Anterior cingulate cortex (tissue), 58 donors: ENCODE data around the gene PIK3CB.
"Not testable (repeated sequence)": the region's sequence is repeated elsewhere in the genome, so short reads cannot be mapped to it uniquely, and the experiment has no call there.

ENCODE experiments used
- DNase-seq, 58 donors: peaks; one replicate each; lab custom pipeline; 2025; lab: John Stamatoyannopoulos, UW

PIK3CB gene

DNA sequence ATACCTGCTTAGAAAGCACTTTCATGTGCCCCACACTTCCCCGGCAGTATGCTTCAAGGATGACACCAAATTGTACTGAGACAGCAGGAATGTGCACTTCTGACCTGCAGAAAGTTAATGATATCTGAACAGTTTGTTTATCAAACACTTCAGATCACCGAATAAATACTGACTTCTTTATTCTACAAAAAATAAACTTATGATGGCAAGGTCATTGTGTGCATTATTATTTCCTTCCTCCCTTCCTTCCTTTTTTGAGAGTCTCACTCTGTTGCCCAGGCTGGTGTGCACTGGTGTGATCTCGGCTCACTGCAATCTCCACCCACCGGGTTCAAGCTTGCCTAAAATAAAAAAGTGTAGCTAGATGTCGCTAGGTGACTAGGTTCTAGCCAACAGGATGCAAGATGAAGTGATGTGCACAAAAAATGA is 145.8 kb downstream of the PIK3CB start:
- DNase-seq, result no peak

- no peak for DNase-seq
Observed at GRCh38 chr3:138687236-138687635, 147.5 kb downstream of the PIK3CB start.

DNA sequence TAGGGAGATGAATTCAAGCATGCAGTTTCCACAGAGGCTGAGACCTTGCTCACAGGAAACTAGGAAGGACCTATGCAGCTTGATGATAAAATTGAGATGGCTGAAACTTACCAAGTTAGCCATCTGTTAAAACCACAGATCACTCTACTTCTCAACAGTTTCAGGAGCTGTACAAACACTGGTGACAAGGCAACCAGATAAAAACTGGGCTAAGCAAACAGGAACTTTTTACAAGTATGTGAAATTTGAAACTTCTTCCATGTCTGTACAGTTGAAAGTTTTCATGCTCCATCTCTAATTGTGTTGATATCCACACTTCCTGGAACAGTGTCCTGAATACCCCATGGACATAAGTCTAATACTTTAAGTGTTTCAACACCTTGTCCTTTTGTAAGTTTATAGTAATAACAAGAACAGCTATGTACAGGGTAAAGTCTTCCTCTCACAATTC is 147.9 kb downstream of the PIK3CB start:
- DNase-seq, result no peak

DNA sequence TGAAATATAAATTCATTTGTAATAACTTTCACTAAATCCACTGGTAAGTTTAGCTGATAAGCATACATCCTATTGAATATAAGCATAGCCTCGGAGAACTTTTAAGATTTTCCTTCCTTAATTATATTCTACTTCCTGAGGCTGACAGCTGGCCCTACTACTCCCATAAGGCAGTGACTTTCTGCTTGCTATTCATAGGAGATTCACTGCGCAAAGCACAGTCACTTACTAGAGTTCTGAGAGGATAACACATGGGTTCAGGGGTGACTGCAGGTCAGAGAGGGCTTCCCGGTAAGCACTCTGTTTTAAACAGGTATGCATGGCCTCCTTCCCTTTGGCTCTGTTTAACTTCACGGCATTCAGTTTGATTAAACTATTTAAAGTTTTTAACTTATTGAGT is 150.3 kb downstream of the PIK3CB start:
- DNase-seq, result no peak

DNA sequence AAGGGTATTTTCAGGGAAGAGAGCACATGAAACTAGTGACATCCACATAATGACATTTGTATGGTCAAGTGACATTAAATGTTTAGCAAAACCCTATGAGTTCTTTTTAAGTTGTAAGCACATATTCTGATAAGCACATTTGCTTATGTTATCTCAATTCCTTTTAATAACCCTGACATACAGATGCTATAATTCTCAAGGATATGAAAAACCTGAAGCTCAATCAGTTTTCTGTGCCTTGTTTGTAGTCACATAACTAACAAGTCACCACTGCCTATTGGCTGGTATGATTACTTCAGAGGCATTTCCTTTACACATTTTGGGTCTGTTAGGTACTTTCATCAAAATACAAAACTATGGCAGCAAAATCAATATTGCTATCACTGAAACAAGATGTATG is 152.1 kb downstream of the PIK3CB start:
- no peak for DNase-seq

GRCh38 chr3:138681463-138682220 is 153.1 kb downstream of the PIK3CB start:
- no peak for DNase-seq

GRCh38 chr3:138680974-138681373 is 153.8 kb downstream of the PIK3CB start:
- not testable (repeated sequence) for DNase-seq

DNA sequence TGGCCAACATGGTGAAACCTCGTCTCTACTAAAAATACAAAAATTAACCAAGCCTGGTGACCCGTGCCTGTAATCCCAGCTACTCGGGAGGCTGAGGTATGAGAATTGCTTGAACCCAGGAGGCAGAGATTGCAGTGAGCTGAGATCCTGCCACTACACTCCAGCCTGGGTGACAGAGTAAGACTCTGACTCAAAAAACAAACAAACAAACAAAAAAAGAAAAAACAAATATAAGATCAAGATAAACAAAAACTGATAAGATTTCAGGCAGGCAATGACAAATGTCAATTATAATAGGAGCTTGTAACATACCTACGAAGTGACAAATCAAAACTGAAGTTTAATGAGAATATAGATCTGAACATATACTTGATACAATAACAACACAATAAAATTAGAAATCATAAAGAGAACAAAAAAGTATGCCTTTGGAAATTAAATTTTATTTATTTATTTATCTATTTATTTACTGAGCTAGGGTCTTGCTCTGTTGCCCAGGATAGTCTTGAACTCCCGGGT is 155.8 kb downstream of the PIK3CB start:
- DNase-seq, result no peak

GRCh38 chr3:138678086-138678485 is 156.6 kb downstream of the PIK3CB start:
- DNase-seq, result no peak

DNA sequence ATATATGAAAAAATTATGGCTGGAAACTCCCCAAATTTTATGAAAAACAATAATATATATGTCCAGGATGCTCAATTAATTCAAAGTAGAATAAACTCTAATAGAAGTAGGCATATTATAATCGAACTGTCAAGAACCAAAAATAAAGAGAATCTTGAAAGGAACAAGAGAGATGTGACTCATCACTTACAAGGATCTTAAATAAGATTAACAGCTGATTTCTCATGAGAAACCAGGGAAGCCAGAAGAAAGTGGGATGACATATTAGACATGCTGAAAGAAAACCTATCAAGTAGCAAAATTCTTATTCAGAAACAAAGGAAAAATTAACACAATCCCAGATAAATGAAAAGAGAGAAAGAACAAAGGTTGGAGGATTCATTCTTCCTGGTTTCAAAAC is 159.3 kb downstream of the PIK3CB start:
- DNase-seq, result no peak

- no peak for DNase-seq
Observed at GRCh38 chr3:138673641-138674530, 160.8 kb downstream of the PIK3CB start.

- no peak for DNase-seq
Observed at GRCh38 chr3:138670407-138670806, 164.3 kb downstream of the PIK3CB start.

- DNase-seq, result no peak
Observed at GRCh38 chr3:138668107-138668506, 166.6 kb downstream of the PIK3CB start.

DNA sequence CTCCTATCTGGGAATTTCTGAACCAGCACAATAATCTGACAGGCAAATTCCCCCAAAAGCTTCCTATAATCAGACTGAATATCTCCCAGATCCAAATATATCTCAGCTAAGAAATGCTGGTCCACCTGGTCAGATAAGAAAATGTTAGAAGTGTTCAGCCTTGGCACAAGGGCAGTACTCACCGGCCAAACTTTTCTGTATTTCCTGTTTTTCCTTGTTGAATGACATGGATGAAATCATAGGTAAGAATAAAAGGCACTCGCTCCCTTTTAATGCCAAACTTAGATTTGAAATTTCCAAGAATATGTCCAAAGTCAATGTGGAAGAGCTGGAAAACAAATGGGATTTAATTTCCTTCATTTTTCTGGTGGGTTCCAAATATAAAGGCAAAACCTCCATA is 177.2 kb downstream of the PIK3CB start:
- DNase-seq, result no peak

DNA sequence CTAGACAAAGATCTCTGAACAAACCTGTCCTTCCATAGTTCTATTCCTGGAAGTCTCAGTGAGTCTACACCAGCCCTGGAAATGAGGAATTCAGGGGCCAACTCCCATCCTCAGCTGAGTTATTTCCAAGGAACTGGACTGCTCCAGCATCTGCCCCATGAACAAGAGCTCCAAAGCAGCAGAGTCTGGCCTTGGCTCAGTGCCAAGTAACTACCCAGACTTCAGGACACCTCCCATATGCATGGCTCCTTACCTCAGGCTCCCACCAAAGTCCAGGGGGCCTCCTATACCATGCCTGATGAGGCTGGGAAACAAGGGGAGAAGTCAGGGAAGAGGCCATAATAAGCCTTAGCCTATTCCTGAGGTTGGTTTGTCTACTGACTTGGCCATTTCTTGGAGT is 181.2 kb downstream of the PIK3CB start:
- no peak for DNase-seq

GRCh38 chr3:138649134-138649533 is 185.6 kb downstream of the PIK3CB start:
- DNase-seq, result no peak

DNA sequence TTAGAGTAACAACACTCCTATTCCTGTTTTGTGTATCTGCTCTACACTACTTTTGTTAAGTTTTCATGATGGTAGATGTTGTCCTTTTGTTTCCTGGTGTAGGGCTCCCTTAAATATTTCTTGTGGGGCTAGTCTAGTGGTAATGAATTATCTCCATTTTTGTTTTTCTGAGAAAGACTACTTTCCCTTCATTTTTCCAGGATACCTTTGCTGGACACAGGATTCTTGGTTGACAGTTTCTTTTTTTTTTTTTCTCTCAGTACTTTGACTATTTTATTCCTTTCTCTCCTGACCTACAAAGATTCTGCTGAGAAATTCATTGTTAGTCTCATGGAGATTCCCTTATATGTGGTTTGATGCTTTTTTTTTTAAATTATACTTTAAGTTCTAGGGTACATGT is 188.2 kb downstream of the PIK3CB start:
- DNase-seq, result no peak

GRCh38 chr3:138646008-138646407 is 188.7 kb downstream of the PIK3CB start:
- no peak for DNase-seq

- DNase-seq, result no peak
Observed at GRCh38 chr3:138642927-138643253, 191.8 kb downstream of the PIK3CB start.

GRCh38 chr3:138642226-138642926 is 192.4 kb downstream of the PIK3CB start:
- no peak for DNase-seq

- no peak for DNase-seq
Observed at GRCh38 chr3:138640537-138640936, 194.2 kb downstream of the PIK3CB start.
